Mesothelial cell of epicardium (in vitro differentiated cells): Measurements from ENCODE around the gene GPR157. TPM values are rescaled to one million over a fixed set of nuclear protein-coding genes. Genes with fewer than 3 reads are reported as not detected.

Experiments
- DNase-seq, 2 experiments: peaks; one replicate each; pipeline ENCODE4 v3.0.0; 2021; ENCODE audit warnings: low spot score in 2 of 2; ENCODE audit not compliant: unreplicated experiment in 2 of 2
- H3K27ac Mint-ChIP-seq: 2 replicates; pipeline ENCODE4 v1.8.0; 2021; ENCODE audit warnings: mixed read lengths
- H3K27me3 Mint-ChIP-seq: 2 replicates; pipeline ENCODE4 v1.8.0; 2021; ENCODE audit warnings: low read depth, mixed read lengths
- H3K36me3 Mint-ChIP-seq: 2 replicates; pipeline ENCODE4 v1.8.0; 2021; ENCODE audit warnings: mixed read lengths
- H3K4me1 Mint-ChIP-seq: 2 replicates; pipeline ENCODE4 v1.8.0; 2021; ENCODE audit warnings: mixed read lengths
- H3K4me3 Mint-ChIP-seq: 2 replicates; pipeline ENCODE4 v1.8.0; 2021; ENCODE audit warnings: mild to moderate bottlenecking, moderate library complexity, mixed read lengths
- H3K9me3 Mint-ChIP-seq: 2 replicates; pipeline ENCODE4 v1.8.0; 2021; ENCODE audit warnings: mixed read lengths
- CTCF ChIP-seq: fragments of 200-600 bp; sonication (generic); IDR thresholded peaks from one replicate; pipeline ENCODE4 v1.5.0; 2021; ENCODE audit warnings: antibody characterized with exemption; ENCODE audit not compliant: unreplicated experiment
- total RNA-seq: library from RNA; stranded (reverse); gene quantifications from 3 replicates; pipeline ENCODE4 v1.2.1, GENCODE V29; 2021

GPR157 gene
- total RNA-seq, 1 donor from 2014 or later: 8.3 TPM

GRCh38 chr1:9166289-9167235, 37.7 kb upstream of the GPR157 start:
- TF ChIP-seq CTCF: no peak
- Mint-ChIP-seq H3K4me3 (no peak overlapping the region), H3K9me3 (no peaks in the 10 kb centered on the region), H3K27ac (no peak overlapping the region), H3K36me3 (peaks cover 5% of the 10 kb centered on the region), H3K4me1 (peaks cover 14% of the 10 kb centered on the region), H3K27me3 (no peaks in the 10 kb centered on the region)
- DNase-seq: no peak

GRCh38 chr1:9165396-9165795, 36.5 kb upstream of the GPR157 start:
- H3K4me1 Mint-ChIP-seq: peaks cover 16% of the 10 kb centered on the region

GRCh38 chr1:9164919-9165318, 36.0 kb upstream of the GPR157 start:
- H3K4me1 Mint-ChIP-seq: peaks cover 16% of the 10 kb centered on the region
- peaks cover 2% of the 10 kb centered on the region for H3K36me3 Mint-ChIP-seq
- no peak overlapping the region for H3K27ac Mint-ChIP-seq
- no peaks in the 10 kb centered on the region for H3K27me3 Mint-ChIP-seq
- H3K4me3 Mint-ChIP-seq: no peak overlapping the region
- DNase-seq: no peak
- no peaks in the 10 kb centered on the region for H3K9me3 Mint-ChIP-seq
- TF ChIP-seq CTCF: no peak

More at GRCh38 chr1:9165396-9165795, 36.5 kb upstream of the GPR157 start:
- H3K27ac Mint-ChIP-seq: no peak overlapping the region
- H3K27me3 Mint-ChIP-seq: no peaks in the 10 kb centered on the region
- no peak for TF ChIP-seq CTCF
- H3K36me3 Mint-ChIP-seq: peaks cover 3% of the 10 kb centered on the region
- no peak for DNase-seq
- no peak overlapping the region for H3K4me3 Mint-ChIP-seq
- no peaks in the 10 kb centered on the region for H3K9me3 Mint-ChIP-seq

GRCh38 chr1:9164532-9164900, 35.6 kb upstream of the GPR157 start:
- Mint-ChIP-seq H3K4me3 (no peak overlapping the region), H3K27me3 (no peaks in the 10 kb centered on the region), H3K36me3 (no peaks in the 10 kb centered on the region), H3K27ac (no peak overlapping the region), H3K4me1 (peaks cover 16% of the 10 kb centered on the region), H3K9me3 (no peaks in the 10 kb centered on the region)
- no peak for TF ChIP-seq CTCF
- DNase-seq: no peak

- Mint-ChIP-seq H3K4me1 (peaks cover 16% of the 10 kb centered on the region), H3K4me3 (no peak overlapping the region), H3K9me3 (no peaks in the 10 kb centered on the region), H3K36me3 (no peaks in the 10 kb centered on the region), H3K27me3 (no peaks in the 10 kb centered on the region), H3K27ac (peak overlapping the region; percentile 35)
- TF ChIP-seq CTCF: no peak
- no peak for DNase-seq
These were observed 33.1 kb upstream of the GPR157 start for GRCh38 chr1:9161963-9162362.
